ENCODE data around the gene GCKR.
"Not testable (repeated sequence)": the region's sequence is repeated elsewhere in the genome, so short reads cannot be mapped to it uniquely, and the experiment has no call there.

The GCKR gene

DNA sequence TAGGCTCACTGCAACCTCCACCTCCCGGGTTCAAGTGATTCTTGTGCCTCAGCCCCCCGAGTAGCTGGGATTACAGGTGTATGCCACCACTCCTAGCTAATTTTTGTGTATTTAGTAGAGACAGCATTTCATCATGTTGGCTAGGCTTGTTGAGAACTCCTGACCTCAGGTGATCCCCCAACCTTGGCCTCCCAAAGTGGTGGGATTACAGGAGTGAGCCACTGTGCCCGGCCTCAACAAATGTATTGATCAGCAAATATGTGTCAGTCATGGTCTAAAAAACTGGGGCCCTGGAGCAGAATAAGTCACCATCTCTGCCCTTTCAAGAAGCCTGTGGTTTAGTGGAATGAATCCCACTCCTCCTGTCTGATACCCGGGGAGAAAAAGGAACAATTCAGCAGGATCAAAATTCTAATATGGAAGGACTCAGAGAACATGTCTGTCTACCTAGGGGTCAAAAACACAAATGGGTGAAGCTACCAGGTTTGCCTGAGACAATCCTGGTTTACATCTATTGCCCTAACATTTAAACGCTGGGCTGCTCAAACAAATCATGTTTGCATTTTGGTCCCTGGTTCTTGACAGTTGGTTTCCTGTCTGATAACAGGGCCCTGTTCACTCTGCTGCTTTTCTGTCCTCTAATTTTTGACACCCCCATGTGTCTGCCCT, 21.6 kb downstream of the GCKR start:
- DNase-seq: no peak

DNA sequence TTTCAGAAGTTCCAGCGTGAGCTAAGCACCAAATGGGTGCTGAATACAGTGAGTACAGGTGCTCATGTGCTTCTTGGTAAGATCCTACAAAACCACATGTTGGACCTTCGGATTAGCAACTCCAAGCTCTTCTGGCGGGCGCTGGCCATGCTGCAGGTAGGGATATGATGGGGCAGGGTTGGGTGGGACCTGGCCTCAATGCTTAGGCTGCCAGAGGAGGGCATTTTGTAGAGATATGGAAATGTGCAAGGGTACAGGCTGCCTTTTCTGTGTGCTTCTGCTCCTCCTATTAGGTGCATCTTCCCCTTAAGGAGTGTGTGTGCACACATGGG, 22.1 kb downstream of the GCKR start:
- DNase-seq: no peak

DNA sequence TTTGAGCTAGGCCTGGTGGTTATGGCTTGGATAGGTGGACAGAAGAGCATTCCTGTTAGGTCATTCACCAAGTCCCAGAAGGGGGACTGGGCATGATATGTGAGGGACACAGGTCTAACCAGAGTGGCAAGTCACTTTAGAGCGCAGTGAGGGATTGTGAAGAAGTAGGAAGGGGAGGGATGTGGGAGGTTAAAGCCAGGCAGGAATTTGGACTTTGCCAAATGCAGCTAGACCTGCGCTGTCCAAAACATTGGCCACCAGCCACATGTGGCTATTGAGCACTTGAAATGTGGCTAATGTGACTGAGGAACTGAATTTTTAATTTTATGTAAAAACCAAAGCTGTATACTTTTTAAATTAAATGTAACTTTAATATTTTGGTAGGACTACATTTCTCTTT, 23.7 kb downstream of the GCKR start:
- DNase-seq: no peak

DNA sequence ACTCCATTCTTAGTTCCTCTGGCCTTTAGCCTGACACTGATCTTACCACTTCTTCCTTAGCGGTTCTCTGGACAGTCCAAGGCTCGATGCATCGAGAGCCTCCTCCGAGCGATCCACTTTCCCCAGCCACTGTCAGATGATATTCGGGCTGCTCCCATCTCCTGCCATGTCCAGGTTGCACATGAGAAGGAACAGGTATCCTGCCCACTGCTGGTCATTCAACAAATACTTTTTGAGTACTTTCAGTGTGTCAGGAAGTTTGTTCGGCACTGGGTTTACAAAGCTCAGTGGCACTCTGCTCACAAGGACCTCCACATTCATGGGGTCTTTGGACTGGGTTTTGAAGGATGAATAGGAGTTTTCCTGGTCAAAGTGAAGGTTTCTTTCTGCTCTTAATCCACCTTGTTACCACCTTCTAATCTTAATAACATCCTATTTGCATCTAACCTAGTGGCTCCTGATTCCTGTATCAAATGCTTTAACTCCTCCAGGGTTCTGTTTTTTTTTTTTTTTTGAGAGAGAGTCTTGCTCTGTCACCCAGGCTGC, 25.8 kb downstream of the GCKR start:
- no peak for DNase-seq

DNA sequence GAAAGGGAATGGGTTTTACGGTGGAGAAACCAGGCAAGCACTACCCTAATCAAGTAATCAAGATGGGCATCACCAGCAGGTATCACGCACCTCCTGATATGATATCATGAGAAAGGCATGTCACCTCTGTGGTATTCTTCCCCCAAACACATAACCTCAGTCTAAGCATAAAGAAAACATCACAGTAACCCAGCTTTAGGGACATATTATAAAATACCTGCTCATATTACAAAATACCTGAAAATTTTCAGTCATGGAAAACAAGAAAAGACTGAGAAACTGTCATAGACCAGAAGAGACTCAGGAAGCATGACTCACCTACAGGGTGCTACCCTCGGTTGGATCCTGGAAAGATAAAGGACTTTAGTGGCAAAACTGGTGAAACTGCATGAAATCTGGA, 30.5 kb downstream of the GCKR start:
- no peak for DNase-seq

DNA sequence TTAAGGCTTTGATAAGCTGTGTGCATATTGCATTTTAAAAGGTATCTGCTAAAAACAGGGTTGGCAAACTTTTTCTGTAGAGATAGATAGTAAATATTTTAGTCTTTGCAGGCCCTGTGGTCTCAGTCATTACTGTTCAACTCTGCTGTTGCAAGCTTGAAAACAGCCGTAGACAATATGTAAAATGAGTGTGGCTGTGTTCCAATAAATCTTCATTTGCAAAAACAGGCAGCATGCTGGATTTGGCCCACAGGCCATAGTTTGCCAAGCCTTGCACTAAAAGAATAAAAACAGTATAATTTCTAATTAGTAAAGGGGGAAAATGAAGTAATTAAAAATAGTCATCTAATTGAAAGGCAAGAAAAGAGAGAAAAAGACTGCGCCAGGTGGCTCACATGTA, 35.3 kb downstream of the GCKR start:
- DNase-seq: no peak

DNA sequence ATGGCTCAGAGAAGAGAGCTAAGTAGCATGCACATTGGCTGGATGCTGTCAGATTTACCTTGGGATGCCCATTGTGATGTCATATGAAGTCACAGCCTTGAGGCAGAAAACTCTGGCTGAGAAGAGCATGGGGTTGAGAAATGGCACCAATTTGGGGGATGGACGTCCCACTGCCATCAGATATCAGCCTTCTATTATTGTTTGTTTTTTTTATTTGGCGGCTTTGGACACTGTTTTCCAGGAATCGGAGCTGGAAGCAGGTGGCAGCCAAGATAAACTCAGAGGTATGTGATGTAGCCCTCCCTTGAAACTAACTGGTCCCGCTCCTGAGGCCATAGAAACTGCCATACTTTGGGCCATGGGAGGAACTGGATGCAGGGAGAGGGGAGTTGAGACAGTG, 40.6 kb downstream of the GCKR start:
- DNase-seq: no peak

DNA sequence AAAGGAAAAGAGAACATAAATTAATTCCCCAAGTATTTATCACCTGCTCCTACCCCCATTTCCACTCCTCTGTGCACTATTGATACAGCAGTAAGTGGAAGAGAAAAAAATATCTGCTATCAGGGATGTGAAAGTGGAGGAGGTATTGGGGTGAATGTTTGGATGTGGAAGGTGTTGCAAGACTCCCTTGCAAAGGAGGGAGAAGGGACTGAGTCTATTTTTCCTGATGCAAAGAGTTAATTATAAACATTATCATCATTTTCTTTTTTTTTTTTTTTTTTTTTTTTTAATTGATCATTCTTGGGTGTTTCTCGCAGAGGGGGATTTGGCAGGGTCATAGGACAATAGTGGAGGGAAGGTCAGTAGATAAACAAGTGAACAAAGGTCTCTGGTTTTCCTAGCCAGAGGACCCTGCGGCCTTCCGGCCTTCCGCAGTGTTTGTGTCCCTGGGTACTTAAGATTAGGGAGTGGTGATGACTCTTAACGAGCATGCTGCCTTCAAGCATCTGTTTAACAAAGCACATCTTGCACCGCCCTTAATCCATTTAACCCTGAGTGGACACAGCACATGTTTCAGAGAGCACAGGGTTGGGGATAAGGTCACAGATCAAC, 42.3 kb downstream of the GCKR start:
- DNase-seq: not testable (repeated sequence)

DNA sequence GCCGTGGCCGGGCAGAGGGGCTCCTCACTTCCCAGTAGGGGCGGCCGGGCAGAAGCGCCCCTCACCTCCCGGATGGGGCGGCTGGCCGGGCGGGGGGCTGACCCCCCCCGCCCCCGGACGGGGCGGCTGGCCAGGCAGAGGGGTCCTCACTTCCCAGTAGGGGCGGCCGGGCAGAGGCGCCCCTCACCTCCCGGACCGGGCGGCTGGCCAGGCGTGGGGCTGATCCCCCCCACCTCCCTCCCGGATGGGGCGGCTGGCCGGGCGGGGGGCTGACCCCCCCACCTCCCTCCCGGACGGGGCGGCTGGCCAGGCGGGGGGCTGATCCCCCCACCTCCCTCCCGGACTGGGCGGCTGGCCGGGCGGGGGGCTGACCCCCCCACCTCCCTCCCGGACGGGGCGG, 43.0 kb downstream of the GCKR start:
- not testable (repeated sequence) for DNase-seq

DNA sequence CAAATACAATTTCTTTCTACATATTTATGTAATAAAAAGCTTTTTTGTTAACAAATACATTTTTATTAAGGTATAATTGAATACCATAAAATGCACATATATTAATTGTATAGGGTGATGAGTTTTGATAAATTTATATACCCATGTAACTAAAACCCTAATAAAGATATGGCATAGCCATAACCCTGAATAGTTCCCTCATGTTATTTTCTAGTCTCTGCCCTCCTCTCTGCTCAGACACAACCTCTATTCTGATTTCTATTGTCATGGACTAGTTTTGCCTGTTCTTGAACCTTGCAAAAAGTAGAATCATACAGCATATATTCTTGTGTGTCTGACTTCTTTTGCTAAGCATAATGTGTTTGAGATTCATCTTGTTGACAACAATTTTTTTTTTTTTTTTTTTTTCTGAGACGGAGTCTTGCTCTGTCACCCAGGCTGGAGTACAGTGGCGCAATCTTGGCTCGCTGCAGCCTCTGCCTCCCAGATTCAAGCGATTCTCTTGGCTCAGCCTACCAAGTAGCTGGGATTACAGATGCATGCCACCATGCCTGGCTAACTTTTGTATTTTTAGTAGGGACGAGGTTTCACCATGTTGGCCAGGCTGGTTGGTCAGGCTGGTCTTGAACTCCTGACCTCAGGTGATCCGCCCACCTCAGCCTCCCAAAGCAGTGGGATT, 47.6 kb downstream of the GCKR start:
- DNase-seq: no peak

DNA sequence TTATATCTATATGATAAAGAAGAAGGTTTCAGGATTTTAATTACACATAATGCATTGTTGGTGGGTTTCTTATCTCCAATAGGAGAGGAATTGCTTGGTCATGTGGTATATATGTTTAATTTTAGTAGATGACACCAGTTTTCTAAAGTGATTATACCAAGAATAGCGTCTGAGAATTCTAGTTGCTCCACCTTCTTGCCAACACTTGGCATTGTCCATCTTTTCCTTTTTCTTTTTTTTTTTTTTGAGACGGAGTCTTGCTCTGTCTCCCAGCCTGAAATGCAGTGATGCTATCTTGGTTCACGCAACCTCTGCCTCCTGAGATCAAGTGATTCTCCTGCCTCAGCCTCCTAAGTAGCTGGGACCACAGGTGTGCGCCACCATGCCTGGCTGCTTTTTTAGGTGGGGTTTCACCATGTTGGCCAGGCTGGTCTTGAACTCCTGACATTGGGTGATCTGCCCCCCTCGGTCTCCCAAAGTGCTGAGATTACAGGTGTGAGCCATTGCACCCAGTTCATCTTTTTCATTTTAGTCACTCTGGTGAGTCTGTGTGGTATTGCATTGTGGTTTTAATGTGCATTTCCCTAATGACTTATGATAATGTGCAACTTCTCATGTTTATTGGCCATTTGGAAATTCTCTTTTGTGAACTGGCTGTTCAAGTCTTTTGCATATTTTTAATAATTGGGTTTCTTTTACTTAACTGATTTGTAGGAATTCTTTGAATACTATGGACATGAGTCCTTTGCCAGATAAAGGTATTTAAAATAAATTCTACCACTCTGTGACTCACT, 48.9 kb downstream of the GCKR start:
- no peak for DNase-seq

DNA sequence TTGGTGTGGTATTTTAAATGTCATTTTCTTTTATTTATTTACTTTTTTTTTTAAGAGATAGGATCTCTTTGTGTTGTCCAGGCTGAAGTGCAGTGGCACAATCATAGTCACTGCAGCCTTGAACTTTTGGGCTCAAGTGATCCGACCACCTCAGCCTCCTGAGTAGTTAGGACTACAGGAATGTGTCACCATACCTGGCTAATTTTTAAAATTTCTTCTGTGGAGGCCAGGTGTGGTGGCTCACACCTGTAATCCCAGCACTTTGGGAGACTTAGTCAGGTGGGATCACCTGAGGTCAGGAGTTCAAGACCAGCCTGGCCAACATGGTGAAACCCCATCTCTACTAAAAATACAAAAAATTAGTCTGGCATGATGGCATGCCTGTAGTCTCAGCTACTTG, 52.7 kb downstream of the GCKR start:
- DNase-seq: no peak

DNA sequence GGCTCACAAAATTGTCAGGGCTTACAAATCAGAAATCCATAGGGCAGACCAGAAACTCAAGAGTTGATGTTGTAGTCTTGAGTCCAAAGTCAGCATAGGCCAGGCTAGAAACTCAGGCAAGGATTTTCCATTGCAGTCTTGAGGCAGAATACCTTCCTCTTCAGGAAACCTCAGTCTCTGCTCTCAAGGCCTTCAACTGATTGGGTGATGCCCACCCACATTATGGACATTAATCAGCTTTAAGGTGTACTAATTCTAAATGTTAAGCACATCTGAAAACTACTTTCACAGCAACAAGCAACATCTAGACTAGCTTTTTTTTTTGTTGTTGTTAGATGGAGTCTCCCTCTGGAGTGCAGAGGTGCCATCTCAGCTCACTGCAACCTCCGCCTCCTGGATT, 54.9 kb downstream of the GCKR start:
- DNase-seq: no peak

DNA sequence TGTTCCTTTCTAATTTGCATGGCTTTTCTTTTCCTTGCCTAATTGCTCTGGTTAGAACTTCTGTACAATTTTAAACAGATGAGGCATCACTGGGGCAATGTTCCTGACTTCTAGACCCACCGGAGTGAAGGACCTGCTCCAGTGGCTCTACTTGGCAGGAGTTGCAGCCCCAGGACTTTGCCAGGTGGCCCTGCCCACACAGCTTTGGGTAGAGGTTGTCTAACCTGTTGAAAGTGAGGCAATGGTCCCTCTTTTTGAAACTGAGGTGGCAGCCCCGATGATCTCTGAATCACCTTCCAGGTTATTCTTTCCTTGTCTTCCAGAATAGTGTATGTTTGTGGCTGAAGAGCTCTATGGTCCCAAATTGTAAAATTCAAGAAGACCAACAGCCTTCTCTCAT, 56.3 kb downstream of the GCKR start:
- no peak for DNase-seq

DNA sequence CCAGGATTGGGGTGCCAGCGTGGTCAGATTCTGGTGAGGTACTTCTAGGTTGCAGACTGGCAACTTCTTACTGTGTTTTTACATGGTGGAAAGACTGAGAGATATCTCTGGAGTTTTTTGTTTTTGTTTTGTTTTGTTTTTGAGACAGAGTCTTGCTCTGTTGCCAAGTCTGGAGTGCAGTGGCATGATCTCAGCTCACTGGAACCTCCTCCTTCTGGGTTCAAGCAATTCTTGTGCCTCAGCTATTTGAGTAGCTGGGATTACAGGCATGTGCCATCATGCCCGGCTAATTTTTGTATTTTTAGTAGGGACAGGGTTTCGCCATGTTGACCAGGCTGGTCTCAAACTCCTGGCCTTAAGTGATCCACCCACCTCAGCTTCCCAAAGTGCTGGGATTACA, 57.8 kb downstream of the GCKR start:
- DNase-seq: not testable (repeated sequence)

DNA sequence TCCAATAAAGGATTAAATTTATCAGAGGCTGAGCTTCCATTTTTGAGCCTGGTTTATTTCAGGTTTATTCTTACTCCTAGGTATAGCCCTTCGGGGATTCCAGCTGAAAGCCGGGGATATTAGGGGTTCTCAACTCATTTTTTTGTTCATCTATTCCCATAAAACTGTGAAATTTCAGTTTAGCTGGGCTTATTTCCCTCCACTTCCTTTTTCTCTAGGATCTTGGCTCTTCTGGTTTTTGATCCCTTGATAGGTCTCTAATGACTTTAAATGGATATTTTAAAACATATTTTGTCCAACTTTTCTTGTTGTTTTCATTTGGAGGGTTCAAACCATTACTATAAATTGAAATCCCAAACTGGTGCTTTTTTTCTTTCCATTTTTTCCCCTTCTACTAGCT, 62.6 kb downstream of the GCKR start:
- DNase-seq: no peak

DNA sequence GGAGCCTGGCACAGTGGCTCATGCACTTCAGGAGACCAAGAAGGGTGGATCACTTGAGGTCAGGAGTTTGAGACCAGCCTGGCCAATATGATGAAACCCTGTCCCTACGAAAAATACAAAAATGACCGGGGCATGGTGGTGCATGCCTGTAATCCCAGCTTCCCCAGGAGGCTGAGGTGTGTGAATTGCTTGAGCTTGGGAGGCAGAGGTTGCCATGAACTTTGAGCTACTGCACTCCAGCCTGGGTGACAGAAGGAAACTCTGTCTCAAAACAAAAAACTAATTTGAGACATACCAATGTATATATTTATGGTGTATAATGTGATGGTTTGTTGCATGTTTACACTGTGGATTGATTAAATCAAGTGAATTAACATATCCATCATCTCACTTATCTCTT, 64.4 kb downstream of the GCKR start:
- no peak for DNase-seq

DNA sequence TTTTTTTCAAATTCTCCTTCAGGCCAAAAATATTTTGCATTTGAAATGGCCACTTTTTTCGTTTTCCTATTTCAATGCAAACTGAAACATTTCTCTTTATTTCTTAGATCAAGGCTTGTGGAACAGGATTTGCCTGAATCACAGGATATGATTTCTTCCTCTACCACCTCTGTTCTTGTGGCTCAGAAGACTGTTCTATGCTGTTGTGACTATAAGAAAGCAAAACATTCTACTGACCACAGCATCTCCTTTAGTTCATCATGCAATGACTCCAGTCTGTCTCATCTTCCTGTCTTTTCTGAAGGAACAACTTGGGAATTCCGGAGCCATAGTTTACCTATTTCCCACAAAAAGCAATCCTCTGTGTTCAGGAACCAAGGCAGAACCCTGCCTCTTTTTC, 70.0 kb downstream of the GCKR start:
- DNase-seq: no peak

DNA sequence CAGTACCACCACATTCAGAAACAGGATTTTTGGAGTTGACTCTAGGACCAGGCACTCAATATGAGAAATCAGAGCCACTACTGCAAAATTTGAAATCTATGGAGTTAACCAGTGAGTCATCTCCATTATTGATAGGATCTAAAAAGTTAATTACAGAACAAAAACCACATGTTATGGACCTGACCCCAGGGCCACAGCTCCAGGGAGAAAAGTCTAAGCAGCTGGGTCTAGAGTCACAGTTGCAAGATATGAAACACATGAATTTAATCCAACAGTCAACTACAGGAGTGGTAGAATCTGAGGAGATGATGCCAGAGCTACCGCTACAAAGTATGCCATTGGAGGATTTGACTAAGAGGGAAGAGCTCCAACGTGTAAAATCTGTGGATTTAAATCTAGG, 72.8 kb downstream of the GCKR start:
- DNase-seq: no peak

DNA sequence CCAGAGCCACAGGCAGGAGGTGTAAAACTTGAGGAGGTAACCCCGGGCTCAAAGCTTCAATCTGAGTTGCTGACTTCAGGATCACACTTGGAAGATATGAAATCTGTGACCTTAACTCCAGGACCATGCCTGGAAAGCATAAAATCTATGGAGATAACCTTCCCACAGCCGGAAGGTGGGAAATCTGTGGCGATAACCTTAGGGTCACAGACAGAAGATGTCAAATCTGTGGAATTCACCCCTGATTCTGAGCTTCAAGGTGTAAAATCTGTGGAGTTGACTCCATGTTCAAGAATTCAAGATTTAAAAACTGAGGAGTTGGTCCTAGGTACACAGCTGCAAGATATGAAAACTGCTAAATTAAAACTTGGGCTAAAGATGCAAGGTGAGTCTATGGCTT, 74.6 kb downstream of the GCKR start:
- DNase-seq: no peak

DNA sequence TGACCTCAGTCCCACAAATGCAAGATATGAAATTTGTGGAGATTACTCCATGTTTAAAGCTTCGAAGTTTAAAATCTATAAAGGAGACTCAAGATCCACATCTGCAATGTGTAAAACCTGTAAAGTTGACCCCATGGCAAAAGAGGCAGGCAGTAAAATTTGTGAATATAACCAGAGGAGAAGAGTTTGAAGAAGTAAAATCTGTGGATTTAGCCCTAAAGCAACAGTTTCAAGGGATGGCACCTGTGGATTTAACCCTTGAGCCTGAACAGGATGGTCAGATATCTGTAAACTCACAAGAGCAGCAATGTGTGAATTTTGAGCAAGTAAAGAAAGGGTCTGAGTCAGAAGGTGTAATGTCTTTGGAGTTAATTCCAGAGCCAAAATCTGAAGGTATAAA, 75.0 kb downstream of the GCKR start:
- DNase-seq: no peak

DNA sequence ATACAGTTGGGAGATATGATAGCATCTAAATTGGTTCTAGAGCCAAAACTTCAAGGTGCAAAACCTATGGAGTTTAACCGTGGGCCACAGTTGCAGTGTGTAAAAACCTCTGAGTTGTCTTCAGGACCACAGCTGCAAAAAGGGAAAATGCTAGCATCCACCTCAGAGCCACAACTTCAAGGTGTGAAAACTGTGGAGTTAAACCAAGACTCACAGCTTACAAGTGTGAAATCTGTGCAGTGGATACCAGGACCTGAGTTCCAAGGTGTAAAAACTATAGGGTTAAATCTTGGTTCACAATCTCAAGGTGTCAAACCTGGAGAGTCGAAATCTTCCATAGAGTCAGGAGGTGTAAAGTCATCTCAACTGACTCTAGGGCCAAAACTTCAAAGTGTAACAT, 75.8 kb downstream of the GCKR start:
- no peak for DNase-seq

DNA sequence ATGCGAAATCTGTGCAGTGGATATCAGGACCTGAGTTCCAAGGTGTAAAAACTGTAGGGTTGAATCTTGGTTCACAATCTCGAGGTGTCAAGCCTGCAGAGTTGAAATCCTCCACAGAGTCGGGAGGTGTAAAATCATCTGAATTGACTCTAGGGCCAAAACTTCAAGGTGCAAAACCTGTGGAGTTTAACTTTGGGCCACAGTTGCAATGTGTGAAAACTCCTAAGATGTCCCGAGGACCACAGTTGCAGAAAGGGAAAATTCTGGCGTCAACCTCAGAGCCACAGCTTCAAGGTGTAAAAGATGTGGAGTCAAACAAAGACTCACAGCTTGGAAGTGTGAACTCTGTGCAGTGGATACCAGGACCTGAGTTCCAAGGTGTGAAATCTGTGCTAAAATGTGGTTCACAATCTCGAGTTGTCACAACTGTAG, 76.4 kb downstream of the GCKR start:
- no peak for DNase-seq
